Measurements from ENCODE around the gene TIPARP.

TIPARP gene

GRCh38 chr3:156674046-156674910, at the start of gene TIPARP:
TIPARP (plus strand) TSS chr3:156674590; CDS start chr3:156677698, 3,108 bp downstream.
- in situ Hi-C loops (cut with HindIII; ENCODE audit: low sequenced_read_pairs): no loop called here

- in situ Hi-C loops (cut with HindIII; ENCODE audit: low sequenced_read_pairs): no loop called here
Measured at GRCh38 chr3:156626104-156626503, 48.3 kb upstream of the TIPARP start.

DNA sequence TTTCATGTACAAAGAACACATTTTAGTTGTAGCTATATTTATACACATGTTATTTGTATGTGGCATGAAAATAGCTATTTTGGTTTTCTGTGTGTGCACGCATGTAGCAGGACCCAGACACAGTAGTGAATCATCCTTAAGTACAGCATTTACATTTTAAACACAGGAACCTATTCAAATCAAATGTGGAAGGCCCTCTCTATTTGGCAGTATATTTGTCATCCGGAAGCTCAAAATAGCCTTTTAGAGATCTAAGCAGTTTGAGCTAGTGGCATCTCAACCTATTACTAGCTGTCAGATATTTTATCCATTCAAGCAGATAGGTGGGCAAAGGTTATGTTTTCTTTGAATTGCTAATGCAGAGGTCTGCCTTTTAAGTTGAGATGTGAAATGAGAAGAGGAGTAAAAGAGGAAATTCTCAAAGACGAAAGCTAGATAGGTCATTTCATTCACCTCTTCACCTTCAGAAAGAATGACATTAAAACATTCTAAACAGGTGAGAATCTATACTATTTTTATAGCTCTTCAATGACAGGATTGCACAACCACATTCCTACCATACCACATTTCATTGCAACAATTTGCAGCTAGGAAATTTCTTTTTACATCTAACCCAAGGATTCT, 46.3 kb upstream of the TIPARP start:
- in situ Hi-C loops (cut with HindIII; ENCODE audit: low sequenced_read_pairs): no loop called here

- in situ Hi-C loops (cut with HindIII; ENCODE audit: low sequenced_read_pairs): no loop called here
Measured at GRCh38 chr3:156628836-156629618, 45.4 kb upstream of the TIPARP start.

- in situ Hi-C loops (cut with HindIII; ENCODE audit: low sequenced_read_pairs): no loop called here
Measured at GRCh38 chr3:156630081-156630772, 44.2 kb upstream of the TIPARP start.

DNA sequence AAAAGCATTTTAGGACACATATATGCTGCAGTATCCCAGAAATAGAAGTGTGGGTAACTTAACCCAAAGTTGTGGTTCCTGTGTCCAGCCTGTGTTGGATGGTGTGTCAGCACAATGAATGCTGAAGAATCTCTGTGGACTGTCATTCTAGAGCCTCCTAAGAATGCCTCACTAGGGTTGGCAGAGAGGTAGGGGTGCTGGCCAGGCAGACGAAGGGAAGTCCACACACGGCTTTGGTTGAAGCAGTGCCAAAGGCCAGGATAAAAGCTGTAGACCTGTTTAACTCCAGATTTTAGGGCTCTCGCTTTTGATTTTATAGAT, 43.7 kb upstream of the TIPARP start:
- in situ Hi-C loops (cut with HindIII; ENCODE audit: low sequenced_read_pairs): no loop called here

GRCh38 chr3:156631323-156631722, 43.1 kb upstream of the TIPARP start:
- in situ Hi-C loops (cut with HindIII; ENCODE audit: low sequenced_read_pairs): no loop called here

GRCh38 chr3:156632601-156633000, 41.8 kb upstream of the TIPARP start:
- in situ Hi-C loops (cut with HindIII; ENCODE audit: low sequenced_read_pairs): no loop called here

- in situ Hi-C loops (cut with HindIII; ENCODE audit: low sequenced_read_pairs): no loop called here
Measured at GRCh38 chr3:156633335-156633734, 41.1 kb upstream of the TIPARP start.

DNA sequence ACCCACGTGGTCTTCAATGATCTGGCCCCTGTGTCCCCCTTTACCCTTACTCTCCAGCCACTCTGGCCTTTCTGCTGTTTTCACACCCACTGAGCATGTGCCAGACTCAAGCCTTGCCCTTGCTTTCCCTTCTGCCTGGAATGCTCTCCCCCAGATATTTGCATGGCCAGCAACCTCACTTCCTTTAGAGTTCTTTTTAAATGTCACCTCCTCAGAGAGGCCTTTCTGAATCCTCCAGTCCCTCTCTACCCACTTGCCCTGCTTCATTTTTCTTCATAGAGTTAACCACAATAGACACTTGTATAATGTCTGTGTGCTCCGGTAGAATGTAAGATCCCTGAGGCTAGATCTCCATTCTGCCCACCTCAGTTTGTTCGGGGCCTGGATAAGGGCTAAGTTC, 39.4 kb upstream of the TIPARP start:
- in situ Hi-C loops (cut with HindIII; ENCODE audit: low sequenced_read_pairs): no loop called here

- in situ Hi-C loops (cut with HindIII; ENCODE audit: low sequenced_read_pairs): no loop called here
Measured at GRCh38 chr3:156635973-156636372, 38.4 kb upstream of the TIPARP start.

DNA sequence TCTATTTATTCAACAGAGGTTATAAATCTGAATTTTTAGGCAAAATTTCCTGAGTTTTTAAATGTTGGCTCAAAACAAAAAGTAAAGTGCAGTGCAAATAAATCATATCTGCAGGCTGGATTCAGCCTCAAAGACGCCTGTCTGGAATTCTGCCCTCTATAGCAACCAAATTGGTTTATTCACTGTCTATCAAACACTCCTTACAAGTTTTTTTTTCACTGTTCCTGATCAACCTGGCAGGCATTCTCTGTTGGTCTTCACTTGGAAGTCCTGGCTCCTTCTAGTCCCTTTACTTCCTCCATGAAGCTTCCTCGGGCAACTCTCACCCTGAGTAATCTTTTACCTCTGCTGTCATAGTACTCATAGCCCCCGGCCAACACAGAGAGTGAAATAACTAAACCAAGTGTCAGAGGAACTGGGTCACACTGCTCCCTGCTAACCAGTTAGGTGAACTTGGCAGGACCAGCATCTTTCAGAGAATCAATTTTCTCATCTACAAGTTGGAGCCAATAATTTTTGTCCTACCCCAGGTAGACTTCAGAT, 36.8 kb upstream of the TIPARP start:
- in situ Hi-C loops (cut with HindIII; ENCODE audit: low sequenced_read_pairs): no loop called here

DNA sequence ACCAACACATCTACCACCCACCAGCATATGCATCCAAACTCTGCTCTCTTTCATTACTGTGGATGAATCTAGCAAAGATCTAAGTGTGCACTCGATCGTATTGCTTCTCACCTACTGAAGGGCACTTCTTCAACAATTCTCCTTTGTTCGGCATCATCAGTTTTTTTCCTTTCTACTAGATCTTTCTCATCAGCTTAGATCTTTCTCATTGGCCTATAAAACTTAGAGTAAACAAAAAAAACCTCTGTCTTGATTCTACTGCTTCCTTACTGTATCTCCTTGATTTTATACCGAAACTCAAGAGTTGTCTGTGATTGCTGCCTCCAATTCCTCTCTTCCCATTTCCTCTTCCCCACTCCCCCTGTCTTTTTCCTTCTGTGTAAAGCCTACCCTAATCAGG, 36.1 kb upstream of the TIPARP start:
- in situ Hi-C loops (cut with HindIII; ENCODE audit: low sequenced_read_pairs): no loop called here

- in situ Hi-C loops (cut with HindIII; ENCODE audit: low sequenced_read_pairs): no loop called here
Measured at GRCh38 chr3:156639414-156640023, 34.9 kb upstream of the TIPARP start.

DNA sequence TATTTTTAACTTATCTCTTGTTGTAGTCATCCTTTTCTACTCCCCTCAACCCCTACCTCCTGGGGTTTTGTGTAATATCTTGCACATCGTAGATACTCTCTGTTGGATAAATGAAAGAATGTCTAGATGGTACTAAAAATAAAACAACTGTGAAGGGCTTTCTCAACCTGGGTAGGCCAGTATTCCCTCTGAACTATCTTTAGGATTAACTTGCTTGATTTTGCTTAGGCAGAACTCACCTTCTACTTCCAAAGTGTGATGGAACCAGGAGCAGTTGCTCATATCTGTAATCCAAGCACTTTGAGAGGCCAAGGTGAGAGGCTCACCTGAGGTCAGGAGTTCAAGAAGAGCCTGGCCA, 32.8 kb upstream of the TIPARP start:
- in situ Hi-C loops (cut with HindIII; ENCODE audit: low sequenced_read_pairs): no loop called here

DNA sequence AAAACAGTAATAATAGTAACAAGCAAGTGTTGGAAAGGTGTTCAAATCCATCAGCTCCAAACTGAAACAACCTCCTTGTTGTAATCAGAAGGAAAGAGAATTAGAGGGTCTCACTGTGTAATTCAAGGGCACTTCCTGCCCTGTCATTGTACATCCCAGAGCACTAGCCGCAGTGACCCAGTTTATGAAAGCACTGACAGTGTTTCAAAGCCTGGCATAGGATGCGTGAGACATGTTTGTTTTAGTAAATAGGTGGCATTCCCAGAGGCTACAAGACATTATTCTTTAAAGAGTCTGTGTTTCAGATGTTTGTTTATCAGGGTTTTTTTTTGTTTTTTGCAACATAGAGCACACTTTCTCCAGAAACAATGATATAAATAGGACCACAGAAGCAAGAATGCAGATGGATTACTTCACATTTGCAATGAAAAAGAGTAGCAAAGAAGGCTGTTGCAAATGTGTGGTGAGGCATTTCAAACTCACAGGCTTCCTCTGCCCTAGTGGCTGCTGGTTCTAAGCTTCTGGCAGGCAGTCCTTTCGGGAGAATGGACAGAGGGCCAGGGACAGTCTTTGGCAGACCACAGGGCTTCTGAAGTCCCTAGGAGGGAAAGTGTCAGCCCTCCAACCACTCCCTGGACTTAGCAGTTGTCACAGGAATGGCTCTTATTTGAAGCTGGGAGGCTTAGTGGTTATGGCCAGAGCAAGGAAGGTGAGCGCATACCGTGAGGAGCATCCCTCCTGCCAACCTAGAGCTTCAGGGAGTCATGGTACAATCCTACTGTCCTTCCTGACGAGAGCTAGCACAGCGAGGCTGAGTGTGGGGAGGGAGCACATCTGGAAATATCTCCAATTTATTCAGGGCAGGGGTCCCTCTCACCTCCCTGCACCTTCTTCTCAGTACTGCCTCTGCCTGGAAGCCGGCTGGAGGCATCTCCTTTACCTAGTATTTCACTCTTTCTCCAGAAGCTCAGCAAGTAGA, 31.4 kb upstream of the TIPARP start:
- in situ Hi-C loops (cut with HindIII; ENCODE audit: low sequenced_read_pairs): no loop called here

DNA sequence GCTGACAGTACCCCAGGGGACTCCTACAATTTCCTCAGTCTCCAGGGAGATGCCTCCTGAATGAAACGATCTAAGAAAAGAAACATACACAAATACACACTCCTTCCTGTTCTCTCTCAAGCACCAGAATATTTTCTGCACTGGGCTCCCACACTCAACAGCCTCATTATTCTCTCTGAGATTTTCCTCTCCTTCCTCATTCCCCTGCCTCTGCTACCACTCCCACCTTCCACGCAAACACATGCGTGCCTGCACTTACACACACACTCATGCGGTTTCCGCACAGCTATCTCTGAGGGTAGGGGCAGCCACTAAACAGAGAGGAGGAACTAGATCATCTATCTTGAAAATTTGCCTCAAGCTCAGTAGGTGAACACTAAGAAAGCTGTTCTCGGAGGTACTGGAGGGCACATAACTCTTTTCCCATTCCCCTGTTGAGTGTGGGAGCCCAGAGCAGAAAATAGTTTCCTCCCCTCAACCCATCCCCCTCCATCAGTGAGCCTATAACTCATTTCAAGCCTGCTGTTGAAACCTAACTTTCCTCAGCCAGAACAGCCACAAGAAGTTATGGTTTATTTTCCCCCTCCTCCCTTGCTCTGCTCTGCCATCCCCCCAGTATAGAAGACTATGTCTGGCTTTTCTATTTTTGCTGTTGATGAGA, 30.5 kb upstream of the TIPARP start:
- in situ Hi-C loops (cut with HindIII; ENCODE audit: low sequenced_read_pairs): no loop called here

- in situ Hi-C loops (cut with HindIII; ENCODE audit: low sequenced_read_pairs): no loop called here
Measured at GRCh38 chr3:156644958-156645357, 29.4 kb upstream of the TIPARP start.

- in situ Hi-C loops (cut with HindIII; ENCODE audit: low sequenced_read_pairs): no loop called here
Measured at GRCh38 chr3:156646958-156647357, 27.4 kb upstream of the TIPARP start.

Measured in endothelial cell of hepatic sinusoid (primary cell).